ENCODE results near the gene UBE2K.
"Not testable (repeated sequence)": the region's sequence is repeated elsewhere in the genome, so short reads cannot be mapped to it uniquely, and the experiment has no call there.

UBE2K gene

GRCh38 chr4:39792529-39792928, 94.6 kb downstream of the UBE2K start:
- no peak for ATAC-seq
- TF ChIP-seq CREB5 (CRISPR knock-in tag; IDR thresholded peaks at IDR 0.05; ENCODE audit: low read depth) (no peak), BACH2 (CRISPR knock-in tag; IDR thresholded peaks at IDR 0.05; ENCODE audit: borderline replicate concordance) (no peak), ZFP30 (CRISPR knock-in tag; IDR thresholded peaks at IDR 0.05) (no peak), SNAI2 (CRISPR knock-in tag; IDR thresholded peaks at IDR 0.05) (no peak), ZNF565 (CRISPR knock-in tag; conservative IDR thresholded peaks at IDR 0.05; ENCODE audit: low read depth) (no peak), TOX (CRISPR knock-in tag; IDR thresholded peaks at IDR 0.05; ENCODE audit: borderline replicate concordance) (no peak), POU6F1 (CRISPR knock-in tag; IDR thresholded peaks at IDR 0.05; ENCODE audit: borderline replicate concordance, low read depth) (no peak), ZC3H10 (CRISPR knock-in tag; IDR thresholded peaks at IDR 0.05) (no peak), GLIS3 (CRISPR knock-in tag; IDR thresholded peaks at IDR 0.05) (no peak), ZFP3 (CRISPR knock-in tag; IDR thresholded peaks at IDR 0.05) (no peak), PATZ1 (CRISPR knock-in tag; IDR thresholded peaks at IDR 0.05; ENCODE audit: borderline replicate concordance) (no peak), OSR1 (CRISPR knock-in tag; IDR thresholded peaks at IDR 0.05) (no peak), CSDC2 (CRISPR knock-in tag; IDR thresholded peaks at IDR 0.05) (no peak), CSRNP3 (CRISPR knock-in tag; IDR thresholded peaks at IDR 0.05) (no peak), ESRRG (CRISPR knock-in tag; IDR thresholded peaks at IDR 0.05) (no peak), ISL1 (CRISPR knock-in tag; IDR thresholded peaks at IDR 0.05) (no peak), ZNF70 (CRISPR knock-in tag; IDR thresholded peaks at IDR 0.05) (no peak)

GRCh38 chr4:39792976-39793375, 95.0 kb downstream of the UBE2K start:
- not testable (repeated sequence) for ATAC-seq

GRCh38 chr4:39802005-39802404, 104.1 kb downstream of the UBE2K start:
- TF ChIP-seq CSRNP3 (CRISPR knock-in tag; IDR thresholded peaks at IDR 0.05) (no peak), CREB5 (CRISPR knock-in tag; IDR thresholded peaks at IDR 0.05; ENCODE audit: low read depth) (no peak), TCF4 (CRISPR knock-in tag; IDR thresholded peaks at IDR 0.05; ENCODE audit: borderline replicate concordance) (no peak), POU6F1 (CRISPR knock-in tag; IDR thresholded peaks at IDR 0.05; ENCODE audit: borderline replicate concordance, low read depth) (no peak), PATZ1 (CRISPR knock-in tag; IDR thresholded peaks at IDR 0.05; ENCODE audit: borderline replicate concordance) (no peak), BACH2 (CRISPR knock-in tag; IDR thresholded peaks at IDR 0.05; ENCODE audit: borderline replicate concordance) (no peak), ZFP3 (CRISPR knock-in tag; IDR thresholded peaks at IDR 0.05) (no peak), TOX (CRISPR knock-in tag; IDR thresholded peaks at IDR 0.05; ENCODE audit: borderline replicate concordance) (no peak), ESRRG (CRISPR knock-in tag; IDR thresholded peaks at IDR 0.05) (no peak), GLIS3 (CRISPR knock-in tag; IDR thresholded peaks at IDR 0.05) (no peak), OSR1 (CRISPR knock-in tag; IDR thresholded peaks at IDR 0.05) (no peak), ZFP30 (CRISPR knock-in tag; IDR thresholded peaks at IDR 0.05) (no peak), PPARA (CRISPR knock-in tag; IDR thresholded peaks at IDR 0.05; ENCODE audit: borderline replicate concordance) (no peak), TSHZ2 (CRISPR knock-in tag; IDR thresholded peaks at IDR 0.05) (no peak), ZNF8 (CRISPR knock-in tag; IDR thresholded peaks at IDR 0.05) (no peak)
- no peak for ATAC-seq
